HG03469 (cell line): Measurements from ENCODE around the gene TMEM240.
"Not testable (repeated sequence)": the region's sequence is repeated elsewhere in the genome, so short reads cannot be mapped to it uniquely, and the experiment has no call there.

ENCODE experiments used
- ATAC-seq: cut with Tn5 transposase; IDR thresholded peaks from one replicate; pipeline ENCODE4 v1.9.1; 2021; ENCODE audit warnings: mild to moderate bottlenecking, moderate library complexity, moderate number of reproducible peaks; ENCODE audit not compliant: unreplicated experiment

Gene TMEM240

DNA sequence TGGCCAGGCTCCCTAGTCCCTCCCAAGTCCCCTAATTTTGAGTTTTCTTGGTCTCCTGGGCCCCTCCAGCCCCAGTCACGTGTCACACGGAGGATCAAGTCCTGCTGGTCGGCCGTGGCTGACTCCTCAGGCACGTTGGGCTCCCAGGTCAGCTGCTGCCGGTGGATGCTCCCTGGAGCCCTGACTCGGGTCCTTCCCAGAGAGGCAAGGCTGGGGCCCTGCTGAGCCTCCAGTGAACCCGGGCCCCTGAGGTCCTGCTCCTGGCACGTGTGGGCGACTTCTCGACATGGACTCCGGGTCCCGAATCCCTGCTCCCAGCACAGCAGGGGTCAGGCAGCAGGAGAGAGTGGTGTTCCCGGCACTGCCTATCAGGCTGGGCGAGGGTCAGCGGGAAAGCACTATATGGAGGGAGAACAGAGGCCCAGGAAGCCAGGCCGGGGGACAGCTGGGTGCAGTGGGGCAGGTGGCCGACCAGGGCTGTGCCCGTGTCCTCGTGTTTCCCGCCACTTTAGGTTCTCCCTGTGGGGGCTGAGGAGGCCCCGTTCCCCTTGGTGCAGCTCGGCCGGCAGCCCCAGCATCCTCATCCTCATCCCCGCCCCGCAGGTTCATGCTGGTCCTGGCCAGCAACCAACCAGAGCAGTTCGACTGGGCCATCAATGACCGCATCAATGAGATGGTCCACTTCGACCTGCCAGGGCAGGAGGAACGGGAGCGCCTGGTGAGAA, 13.2 kb downstream of the TMEM240 start:
- ATAC-seq = no peak

DNA sequence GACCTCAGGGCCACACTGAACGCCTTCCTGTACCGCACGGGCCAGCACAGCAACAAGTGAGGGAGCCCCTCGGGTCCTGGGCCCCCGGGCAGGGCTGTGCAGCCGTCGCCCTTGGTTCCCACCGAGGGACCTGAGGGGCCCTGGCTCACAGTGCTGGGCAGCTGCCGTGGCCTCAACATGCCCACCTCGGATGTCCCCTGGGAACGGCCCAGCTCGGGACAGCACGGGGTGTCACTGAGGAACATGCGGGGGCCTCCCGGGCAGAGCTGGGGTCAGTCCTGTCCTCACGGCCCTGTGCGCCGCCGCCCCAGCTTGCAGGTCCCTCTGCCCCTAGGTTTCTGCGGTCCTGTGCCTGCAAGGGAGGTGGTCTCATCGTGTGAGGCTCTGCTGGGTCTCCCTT, 13.9 kb downstream of the TMEM240 start:
- not testable (repeated sequence) for ATAC-seq

DNA sequence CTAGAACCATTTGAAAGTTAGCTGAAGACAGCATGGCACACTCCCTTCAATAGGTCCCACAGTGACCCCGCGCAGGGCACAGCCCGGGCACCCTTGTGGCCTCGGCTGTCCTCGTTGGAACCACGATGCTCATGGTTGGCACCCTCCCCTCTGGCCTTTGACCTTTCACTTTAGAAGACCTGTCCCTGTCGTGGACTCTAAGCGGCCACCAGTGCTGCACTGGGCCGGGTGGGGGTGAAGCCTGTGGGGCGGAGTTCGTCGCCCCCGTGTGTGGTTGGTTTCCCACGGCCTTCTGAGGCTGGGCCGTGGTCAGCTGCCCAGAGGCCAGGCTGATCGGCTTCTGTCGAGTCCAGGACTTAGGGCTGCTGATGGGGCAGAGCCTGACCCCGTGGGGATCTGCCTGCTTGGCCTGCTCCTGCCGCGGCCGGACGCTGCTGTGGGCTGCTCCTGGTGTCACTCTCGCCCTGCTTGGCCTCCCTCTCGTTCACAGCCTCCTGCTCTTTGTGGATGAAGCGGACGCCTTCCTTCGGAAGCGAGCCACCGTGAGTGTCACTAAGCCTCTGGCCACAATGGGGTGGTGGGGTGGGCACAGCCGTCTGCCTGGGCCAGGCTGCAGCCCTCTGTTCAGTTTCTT, 15.6 kb downstream of the TMEM240 start:
- not testable (repeated sequence) for ATAC-seq

DNA sequence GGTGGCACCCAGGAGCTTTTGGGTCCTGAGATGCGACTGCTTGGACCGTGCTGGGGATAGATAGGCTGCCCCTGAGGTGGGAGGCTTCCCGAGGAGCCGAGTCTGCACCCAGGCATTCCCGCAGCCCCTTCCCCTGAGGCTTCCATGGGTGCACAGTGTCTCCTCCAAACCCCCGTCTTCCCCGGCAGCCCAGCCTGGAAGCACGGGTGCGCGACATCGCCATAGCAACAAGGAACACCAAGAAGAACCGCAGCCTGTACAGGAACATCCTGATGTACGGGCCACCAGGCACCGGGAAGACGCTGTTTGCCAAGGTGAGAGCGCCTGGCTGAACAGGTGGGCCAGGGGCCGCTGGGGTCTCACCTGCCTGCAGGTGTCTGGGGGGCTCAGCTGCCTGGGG, 16.8 kb downstream of the TMEM240 start:
- not testable (repeated sequence) for ATAC-seq

DNA sequence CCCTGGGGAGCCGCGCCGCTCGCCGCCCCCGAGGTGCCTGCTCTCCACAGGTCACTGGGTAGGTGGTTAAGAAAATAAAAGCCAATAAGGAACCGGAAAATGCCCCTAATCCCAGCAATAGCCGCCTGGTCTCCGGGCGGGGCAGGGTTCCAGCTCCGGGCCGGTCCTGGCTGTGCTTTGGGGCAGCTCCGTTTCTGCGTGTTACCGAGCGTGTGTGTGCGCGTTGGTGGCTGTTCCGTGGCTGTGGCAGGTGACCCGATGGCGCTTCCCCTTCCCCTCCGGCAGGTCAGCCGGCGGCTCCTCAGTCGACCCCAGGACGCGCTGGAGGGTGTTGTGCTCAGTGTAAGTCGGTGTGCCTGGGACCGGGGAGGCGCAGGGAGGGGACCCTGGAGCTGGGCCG, 17.2 kb downstream of the TMEM240 start:
- not testable (repeated sequence) for ATAC-seq

DNA sequence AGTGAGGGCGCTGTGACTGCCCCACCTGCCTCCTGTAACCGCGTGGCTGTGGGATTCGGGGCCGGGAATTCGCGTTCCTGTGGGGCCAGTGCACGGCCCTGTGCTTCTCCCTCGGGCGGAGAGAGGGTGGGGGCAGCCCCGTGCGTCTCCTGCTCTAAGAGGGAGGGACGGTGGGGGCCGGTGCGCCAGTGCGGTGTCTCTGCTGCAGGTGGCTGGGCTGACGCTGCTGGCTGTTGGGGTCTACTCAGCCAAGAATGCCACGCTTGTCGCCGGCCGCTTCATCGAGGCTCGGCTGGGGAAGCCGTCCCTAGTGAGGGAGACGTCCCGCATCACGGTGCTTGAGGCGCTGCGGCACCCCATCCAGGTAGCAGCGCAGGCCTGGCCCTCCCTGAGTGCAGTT, 17.9 kb downstream of the TMEM240 start:
- not testable (repeated sequence) for ATAC-seq

DNA sequence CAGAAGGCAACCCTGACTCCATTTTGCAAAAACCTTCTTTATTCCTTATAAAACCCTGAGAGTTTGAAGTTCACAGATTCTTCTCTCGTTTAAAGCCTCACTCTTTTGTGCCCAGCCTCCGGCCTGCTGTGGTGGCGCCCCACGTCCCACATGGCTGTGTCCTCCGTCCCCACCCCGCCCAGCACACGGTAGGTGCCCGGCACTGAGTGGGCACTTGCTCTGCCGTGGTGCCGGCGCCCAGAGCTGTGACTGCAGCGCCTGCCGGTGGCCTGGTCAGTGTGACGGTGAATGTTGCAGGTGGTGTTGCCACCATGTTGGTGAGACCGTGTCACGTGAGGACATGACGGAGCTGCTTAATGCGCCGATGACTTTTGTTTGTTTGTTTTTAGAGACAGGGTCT, 19.1 kb downstream of the TMEM240 start:
- ATAC-seq = no peak

DNA sequence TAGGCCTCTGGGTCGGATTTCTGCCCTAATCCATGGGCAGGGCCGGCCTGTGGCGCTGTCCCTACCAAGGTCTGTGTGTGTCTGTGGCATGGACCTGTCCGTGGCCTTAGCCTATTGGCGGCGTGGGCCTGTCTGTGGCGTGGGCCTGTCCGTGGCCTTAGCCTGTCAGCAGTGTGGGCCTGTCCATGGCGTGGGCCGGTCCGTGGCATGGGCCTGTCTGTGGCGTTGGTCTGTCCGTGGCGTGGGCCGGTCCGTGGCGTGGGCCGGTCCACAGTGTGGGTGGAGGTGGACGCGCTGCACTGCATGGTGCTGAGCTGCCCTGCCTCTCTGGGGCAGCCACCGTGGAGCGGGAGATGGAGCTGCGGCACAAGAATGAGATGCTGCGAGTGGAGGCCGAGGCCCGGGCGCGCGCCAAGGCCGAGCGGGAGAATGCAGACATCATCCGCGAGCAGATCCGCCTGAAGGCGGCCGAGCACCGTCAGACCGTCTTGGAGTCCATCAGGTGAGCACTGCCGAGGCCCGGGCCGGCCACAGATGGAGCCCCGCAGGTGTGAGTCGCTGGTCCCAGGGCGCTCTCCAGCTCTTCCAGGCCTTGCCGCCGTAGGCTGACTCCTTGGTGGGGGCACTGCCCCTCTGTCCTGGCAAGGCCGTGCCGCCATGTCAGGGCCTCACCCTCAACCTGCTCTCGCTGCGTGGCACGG, 20.5 kb downstream of the TMEM240 start:
- not testable (repeated sequence) for ATAC-seq

DNA sequence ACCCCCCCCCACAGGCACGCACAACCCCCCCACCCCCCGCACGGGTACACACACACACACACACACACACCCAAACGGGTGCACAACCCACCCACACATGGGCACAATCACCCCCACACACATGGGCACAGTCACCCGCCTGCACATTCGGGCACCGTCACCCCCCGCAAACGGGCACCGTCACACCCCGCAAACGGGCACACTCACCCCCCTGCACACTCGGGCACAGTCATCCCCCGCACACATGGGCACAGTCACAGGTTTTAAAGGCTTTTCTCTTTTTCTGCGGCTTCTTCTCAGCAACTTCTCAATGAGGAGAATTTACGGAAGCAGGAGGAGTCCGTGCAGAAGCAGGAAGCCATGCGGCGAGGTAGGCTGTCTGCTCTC, 21.8 kb downstream of the TMEM240 start:
- not testable (repeated sequence) for ATAC-seq

DNA sequence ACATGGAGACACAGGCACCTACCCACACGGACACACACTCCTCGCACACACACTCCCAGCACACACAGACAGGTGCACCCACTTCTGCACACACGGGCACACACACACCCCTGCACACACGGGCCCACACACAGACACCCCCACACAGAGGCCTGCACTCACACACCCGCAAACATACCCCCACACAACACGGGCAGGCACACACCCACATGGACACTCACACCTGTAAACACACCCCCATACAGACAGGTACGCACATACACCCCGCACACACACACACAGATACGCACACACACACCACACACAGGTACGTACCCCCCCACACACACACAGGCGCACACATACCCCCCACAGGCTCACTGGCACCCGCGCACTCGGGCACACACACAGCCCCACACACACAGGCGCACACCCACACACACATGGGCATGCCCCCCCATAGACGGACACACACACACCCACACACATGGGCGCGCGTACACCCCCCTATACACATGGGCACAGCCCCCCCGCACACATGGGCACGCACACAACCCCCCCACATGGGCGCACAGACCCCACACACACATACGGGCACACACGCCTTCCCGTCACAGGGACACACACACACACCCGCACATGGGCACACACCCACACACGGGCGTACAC, 22.3 kb downstream of the TMEM240 start:
- no peak for ATAC-seq

DNA sequence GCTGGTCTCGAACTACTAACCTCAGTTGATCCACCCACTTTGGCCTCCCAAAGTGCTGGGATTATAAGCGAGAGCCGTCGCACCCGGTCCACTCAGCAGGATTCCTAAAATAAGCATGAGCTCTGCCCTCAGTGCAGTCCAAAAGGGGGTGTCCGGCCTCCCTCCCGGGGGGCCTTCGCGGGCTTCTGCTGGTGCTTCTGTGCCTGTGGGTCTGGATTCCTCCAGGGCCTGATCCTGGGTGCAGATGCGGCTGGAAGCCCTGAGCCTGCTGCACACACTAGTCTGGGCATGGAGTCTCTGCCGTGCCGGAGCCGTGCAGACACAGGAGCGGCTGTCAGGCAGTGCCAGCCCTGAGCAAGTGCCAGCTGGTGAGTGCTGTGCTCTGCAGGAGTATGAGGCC, 23.5 kb downstream of the TMEM240 start:
- ATAC-seq = not testable (repeated sequence)

DNA sequence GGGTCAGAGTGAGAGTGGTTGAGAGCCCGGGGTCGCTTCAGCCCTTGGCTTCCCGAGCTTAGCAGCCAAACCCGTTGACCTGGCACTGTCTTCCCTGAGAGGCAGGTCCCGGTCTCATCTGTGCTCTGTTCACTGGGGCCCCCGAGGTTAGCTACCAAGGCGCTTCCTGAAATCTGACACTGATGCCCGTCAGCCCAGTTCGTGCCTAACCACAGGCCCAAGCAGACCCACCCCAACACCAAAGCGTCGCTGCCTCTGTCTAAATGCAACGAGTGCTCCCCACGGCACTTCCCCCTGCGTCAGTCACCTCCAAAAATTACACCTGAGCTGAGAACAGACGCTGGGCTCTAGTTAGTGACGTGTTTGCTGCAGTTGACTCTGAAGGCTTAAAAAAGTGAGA, 26.0 kb downstream of the TMEM240 start:
- not testable (repeated sequence) for ATAC-seq

DNA sequence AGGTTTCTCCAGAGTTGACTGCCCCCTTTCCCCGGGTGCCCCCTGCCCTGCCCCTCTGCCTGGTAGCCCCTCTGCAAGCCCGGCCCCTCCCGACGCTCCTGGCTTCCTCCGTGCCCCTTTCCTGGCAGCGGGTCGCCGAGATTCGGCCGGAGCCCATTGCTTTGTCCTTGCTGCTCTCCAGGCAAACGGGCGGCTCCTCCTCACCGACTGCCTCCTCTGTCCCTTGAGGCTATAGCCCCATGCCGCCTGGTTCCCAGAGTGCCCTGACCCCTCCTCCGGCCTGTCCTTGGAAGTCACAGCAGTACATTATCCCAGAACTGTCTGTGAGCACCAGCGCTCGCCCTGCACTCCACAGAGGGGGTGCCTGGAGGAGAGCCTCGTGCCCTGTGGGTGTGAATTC, 26.7 kb downstream of the TMEM240 start:
- not testable (repeated sequence) for ATAC-seq

DNA sequence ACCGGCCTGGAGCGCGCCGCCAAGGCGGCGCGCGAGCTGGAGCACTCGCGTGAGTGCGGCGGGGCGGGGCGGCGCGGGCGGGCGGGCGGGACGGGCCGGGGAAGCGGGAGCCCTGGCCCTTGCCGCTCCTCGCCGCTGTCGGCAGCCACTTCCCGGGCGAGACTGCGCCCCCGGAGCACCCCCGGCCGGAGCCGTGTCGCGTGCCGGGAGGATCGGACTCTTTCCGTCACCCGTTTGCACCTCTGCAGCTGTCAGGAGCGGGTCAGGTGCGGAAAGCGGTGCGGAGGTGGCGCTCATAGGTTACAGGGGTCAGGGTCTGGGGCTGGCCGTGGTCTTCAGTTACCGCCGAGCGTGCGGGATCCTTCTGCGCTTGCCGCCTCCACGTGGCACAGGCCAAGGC, 28.0 kb downstream of the TMEM240 start:
- not testable (repeated sequence) for ATAC-seq

DNA sequence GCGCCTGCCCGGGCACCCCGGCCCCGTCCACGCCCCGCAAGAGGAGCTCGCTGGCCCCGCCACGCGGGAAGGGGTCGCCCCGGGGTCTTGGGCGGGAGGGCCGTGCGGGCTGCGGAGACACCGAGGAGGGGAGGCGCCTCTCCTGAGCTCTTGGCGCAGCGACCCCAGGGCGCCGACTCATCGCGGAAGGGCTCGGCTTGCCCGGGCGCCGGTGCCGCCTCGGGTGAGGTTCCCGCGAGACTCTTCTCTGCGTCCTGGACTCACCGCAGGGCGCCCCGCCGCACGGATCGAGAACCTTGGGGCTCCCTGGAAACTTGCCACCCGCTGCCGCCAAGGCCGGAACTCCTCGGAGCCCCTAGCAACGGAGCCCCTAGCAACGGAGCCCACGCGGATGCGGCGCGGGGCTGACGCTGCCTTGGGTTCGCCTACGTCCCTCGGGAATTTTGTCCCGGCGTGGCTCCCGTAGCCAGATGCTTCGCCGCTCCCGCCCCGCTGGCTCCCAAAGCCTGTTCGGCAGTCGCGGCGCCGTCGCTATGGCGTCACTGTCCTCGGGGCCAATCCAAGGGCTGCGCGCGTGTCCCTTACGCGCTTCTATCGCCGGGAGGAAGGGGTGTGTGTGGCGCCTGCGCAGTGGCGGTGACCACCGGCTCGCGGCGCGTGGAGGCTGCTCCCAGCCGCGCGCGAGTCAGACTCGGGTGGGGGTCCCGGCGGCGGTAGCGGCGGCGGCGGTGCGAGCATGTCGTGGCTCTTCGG, 28.7 kb downstream of the TMEM240 start, which contains the start of gene ATAD3A:
Gene ATAD3A, plus strand, starts transcription at position 630 of the 753 bp plus-strand sequence. Its CDS starts 107 bp downstream, at position 737.
- peak; percentile 78 for ATAC-seq

DNA sequence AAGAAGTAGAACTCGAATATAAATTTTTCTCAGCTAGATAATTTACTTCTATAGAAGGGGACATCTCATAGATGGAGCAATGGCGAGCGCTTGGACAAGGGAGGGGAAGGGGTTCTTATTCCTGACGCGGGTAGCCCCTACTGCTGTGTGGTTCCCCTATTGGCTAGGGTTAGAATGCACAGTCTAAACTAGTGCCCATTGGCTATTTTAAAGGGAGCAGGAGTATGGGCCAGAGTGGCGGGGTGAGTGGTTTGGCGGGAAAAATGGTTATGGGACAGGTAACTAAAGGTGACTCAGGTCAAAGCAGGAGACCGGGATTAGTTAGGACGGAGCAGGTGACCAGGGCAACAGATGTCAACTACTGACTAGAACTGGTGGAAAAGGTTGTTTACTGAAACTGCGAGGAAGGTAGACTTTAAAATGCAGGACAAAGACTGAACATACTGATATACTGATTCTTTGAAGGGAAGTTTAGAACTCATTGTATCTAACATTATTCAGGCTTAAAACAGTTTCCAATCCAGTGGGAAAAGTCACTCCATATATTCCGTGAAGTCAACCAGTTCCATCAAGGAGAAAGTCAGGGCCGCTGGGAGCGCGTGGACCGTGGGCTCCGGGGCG, 29.4 kb downstream of the TMEM240 start:
- ATAC-seq = no peak

DNA sequence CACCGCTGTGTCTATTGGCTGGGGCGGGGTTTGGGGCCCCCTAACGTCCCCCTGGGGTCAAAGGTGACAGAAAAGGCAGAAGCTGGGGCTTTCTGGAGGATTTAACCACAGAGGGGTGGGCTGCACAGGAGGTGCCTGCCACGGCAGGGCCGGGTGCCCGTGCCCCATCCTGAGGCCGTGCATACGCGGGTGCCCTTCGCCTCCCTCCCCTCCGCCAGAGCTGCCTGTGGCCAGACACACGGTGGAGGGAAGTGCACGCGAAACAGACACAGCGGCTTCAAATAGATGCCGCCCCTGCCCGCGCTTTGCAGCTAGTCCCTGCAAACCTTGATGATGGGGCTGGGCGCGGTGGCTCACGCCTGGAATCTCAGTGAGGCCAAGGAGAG, 31.0 kb downstream of the TMEM240 start:
- not testable (repeated sequence) for ATAC-seq

DNA sequence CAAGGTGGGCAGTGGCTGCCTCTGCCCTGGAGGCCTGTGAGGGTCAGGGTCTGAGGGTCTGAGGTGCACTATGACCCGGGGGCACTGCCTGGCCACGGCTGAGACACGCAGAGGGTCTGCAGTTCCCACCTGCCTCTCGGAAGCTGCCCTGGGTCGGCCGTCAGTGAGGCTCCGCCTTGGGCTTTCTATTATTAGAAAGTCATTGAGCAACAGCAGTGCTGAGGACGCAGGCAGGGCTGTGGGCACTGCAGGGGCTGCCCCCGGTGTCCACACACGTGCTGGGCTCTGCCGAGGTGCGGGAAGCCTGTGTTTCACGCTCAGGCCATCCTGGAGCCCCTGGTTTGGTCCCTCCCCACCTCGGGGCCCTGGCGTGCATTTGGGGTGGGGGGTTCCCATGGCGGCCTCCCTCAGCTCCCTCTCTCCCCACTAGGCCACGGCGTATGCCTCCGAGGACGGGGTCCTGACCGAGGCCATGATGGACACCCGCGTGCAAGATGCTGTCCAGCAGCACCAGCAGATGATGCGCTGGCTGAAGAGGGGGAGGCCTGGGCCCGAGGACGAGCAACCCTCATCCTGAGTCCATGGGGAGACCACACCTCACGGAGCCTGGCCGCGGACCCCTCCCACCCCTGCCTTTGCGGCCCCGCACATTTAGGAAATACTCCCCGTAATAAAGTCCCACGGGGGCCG, 31.5 kb downstream of the TMEM240 start:
- not testable (repeated sequence) for ATAC-seq

DNA sequence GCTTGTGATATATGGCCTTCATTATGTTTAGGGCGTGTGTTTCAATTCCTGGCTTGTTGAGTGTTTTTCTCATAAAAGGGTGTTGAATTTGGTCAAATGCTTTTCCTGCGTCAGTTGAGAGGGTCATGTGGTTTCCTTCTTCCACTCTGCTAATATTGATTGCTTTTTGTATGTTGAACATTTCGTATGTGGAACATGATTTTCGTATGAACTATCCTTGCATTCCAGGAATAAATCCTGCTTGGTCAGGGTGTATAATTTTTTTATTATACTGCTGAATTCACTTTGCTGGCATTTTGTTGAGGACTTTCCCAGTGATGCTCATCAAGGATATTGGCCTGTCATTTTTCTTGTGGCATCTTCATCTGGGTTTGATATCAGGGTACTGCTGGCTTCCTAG, 33.1 kb downstream of the TMEM240 start:
- no peak for ATAC-seq

DNA sequence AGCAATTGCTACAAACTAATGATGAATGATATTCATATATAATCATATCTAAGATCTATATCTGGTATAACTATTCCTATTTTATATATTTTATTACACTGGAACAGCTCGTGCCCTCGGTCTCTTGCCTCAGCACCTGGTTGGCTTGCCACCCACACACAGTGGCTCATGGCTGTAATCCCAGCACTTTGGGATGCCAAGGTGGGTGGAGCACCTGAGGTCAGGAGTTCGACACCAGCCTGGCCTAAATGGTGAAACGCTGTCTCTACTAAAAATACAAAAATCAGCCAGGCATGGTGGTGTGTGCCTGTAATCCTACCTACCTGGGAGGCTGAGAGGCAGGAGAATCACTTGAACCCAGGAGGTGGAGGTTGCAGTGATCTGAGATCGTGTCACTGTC, 34.6 kb downstream of the TMEM240 start:
- not testable (repeated sequence) for ATAC-seq
